GM19372 (cell line): ENCODE measurements around the gene STIL.
"Not testable (repeated sequence)": the region's sequence is repeated elsewhere in the genome, so short reads cannot be mapped to it uniquely, and the experiment has no call there.

Source experiments
- ATAC-seq: cut with Tn5 transposase; IDR thresholded peaks from one replicate; pipeline ENCODE4 v1.9.1; 2021; ENCODE audit warnings: mild to moderate bottlenecking, low read depth, moderate library complexity; ENCODE audit not compliant: unreplicated experiment

Gene STIL

DNA sequence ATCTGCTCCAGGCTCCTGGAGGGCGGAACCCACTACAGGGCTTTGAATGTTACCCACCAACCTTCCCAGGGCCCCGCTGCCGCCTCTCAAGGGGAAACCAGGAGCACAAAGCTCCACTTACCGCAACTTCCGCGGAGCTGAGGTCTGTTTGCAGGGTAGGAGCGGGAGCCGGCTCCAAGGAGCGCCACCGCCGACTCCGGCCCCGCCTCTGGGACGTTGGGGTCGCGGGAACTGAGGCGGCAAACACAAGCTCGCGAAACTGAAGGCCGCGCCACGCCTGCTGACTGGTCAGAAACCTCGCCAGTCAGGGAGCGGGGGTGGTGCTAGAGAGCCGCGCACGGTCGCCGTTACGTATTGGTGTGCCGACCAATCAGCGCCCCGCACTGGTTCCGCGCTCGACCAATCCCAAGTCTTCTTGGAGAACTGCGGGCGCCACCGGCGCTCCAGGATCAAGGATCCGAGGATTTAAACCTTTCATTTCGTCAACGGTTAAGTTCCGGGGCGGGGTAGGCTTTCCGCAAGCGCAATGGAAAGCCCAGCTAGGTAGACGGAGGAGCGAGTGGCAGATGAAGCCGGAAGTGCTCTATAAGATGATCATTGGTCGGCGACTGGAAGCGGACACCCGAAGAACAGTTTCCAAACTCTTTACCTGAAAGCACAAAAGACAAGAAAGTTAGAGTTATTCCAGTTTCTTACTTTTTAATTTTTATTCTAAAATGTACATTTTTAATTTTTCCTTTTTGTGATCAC is at the start of gene STIL:
STIL (minus strand) TSS at position 233 of the 750 bp plus-strand sequence. CDS start 3,828 bp downstream, outside the sequence.
- ATAC-seq: peak; percentile 97

DNA sequence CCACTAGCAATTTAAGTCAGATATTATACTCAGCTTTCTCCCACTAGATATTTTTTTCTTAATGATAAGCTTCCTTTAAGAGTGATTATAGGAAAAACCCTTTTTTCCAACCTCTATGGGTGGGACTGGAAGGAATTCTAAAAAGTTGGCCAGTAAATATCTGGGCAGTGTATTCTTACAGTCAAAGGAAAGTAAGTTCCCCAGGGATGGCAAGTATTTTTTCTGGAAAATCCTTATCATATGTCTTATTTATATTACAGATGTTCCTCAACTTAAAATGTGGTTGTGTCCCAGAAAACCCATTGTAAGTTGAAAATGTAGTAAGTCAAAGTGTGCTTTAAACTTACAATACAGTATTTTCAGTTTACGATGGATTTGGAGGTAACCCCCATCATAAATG is 48.9 kb upstream of the STIL start:
- no peak for ATAC-seq

DNA sequence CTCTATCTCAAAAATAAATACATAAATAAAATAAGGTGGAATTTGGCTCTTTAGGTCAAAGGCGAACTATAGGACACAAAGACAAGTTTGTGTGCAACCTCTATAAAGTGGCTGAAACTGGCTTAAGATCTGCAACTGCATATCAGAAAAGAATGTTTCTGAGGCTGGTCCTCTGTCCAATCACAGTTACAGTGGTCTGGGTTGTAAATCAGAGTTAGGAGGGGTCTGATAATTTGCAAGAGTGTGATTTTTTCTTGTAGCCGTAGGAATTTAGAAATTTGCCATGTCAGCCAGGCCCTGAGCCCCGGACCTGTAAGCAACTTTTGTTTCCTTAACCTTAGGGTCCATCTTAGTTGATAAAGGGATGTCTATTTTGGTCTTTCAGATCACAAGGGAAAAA is 47.4 kb upstream of the STIL start:
- ATAC-seq: no peak

DNA sequence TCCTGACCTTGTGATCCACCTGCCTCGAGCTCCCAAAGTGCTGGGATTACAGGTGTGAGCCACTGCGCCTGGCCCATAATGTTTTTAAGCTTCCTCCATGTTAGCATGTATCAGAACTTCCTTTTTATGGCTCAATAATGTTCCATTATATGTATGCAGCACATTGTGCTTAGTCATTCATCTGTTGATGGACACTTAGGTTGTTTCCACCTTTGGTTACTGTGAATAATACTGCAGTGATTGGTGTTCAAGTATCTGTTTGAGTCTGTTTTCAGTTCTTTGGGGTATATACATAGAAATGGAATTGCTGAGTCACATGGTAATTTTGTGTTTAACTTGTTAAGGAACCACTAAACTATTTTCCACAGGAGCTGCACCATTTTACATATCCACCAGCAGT is 37.4 kb upstream of the STIL start:
- peak; percentile 85 for ATAC-seq

DNA sequence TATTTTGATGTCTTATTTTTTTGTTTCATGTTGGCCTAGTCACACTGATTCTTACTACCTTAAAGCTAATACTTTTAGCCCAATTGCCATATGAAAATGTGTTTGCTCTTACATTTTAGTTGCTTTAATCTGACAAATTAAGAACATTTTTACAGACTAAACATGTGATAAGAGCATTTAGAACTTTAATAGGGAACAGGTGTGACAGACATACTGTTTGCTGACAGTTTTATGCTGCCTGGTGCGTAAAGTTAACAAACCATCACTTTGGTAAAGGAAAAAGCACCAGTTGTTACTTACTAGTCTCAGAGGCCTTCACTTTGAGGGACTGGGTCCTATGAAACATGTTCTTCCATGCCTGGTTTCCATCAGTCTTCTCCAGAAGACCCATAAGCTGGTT is 34.3 kb upstream of the STIL start:
- ATAC-seq: no peak

DNA sequence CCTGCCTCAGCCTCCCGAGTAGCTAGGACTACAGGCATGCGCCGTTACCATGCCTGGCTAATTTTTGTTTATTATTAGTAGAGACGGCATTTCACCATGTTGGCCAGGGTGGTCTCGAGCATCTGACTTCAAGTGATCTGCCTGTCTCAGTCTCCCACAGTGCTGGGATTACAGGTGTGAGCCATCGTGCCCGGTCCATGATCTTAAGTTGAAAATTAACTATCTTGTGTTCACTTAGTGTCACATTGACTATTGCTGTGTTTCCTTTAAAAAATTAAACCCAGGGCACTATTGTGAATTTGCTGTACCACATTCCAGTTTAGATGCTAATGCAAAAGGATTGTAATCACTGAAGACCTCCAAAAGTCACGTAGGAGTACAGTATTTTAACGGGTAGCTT is 33.8 kb upstream of the STIL start:
- no peak for ATAC-seq

DNA sequence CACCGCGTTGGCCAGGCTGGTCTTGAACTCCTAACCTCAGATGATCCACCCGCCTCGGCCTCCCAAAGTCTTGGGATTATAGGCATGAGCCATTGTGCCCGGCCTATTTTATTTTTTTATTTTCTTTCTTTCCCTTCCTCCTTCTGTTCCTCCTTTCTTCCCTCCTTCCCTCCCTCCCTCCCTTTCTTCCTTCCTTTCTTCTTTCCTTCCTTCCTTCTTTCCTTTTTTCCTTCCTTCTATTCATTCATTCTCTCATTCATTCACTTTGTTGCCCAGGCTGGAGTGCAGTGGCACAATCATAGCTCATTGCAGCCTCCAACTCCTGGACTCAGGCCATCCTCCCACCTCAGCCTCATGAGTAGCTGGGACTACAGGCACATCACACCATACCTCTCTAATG is 33.0 kb upstream of the STIL start:
- not testable (repeated sequence) for ATAC-seq

DNA sequence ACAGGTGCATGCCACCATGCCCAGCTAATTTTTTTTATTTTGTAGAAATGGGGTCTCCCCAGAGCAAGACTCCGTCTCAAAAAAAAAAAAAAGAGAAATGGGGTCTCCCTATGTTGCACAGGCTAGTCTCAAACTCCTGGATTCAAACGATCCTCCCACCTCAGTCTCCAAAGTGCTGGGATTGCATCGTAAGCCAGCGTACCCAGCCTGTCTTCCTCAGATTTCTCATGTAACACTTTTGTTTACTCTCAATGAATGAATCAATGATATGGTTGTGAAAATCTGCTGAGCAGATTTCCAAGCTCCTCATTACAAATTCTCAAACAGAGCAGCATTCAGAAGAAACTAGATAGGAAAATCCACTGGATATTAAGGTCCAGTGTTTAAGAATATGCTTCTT is 26.3 kb upstream of the STIL start:
- ATAC-seq: no peak

DNA sequence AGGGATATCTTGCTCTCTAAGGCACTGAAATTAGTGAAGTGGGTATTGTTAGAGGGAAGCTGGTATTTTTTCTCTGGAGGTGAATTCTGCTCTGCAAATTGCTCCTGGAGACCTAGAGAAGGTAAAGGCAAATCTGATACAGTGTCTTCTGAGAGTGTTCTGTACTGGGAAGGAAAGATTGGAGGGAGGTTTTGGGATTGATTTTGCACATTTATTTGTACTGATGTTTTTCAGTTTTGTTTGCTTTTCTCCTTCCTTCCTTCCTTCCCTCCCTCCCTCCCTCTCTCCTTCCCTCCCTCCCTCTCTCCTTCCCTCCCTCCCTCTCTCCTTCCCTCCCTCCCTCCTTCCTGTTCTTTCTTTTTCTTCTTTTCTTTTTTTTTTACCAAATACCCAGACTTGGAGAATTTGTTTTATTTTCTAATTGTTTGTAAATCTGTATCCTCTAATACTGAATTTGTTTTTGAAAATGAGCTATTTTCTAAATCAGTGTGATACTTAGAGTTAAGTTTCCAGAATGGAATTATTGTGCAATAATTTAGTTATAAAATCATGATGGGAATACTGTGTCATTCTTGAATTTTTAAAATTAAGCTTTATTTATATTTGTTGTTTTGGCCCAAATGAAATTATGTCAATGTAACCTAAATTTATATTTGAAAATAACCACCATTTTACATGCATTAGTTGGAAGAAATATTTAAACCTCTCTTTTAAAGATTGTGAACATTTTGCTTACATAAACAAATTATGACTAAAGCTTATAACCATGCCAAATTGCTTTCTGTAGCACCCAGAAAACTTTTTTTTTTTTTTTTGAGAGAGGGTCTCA is 24.5 kb upstream of the STIL start:
- ATAC-seq: no peak

DNA sequence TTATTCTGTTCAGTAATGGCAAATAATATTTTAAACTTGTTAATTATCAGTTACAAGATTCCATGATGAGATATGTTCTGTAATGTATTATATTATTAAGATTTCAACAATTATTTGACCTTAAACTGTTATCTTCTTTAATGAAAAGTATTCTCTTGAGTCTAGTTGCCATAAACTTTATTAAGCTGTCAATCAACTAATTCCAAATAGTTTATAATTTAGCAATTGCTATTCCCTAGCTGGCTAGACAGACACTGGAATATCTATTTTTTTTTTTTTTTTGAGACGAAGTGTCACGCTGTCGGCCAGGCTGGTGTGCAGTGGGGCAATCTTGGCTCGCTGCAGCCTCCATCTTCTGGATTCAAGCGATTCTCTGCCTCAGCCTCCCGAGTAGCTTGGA is 23.4 kb upstream of the STIL start:
- ATAC-seq: no peak

DNA sequence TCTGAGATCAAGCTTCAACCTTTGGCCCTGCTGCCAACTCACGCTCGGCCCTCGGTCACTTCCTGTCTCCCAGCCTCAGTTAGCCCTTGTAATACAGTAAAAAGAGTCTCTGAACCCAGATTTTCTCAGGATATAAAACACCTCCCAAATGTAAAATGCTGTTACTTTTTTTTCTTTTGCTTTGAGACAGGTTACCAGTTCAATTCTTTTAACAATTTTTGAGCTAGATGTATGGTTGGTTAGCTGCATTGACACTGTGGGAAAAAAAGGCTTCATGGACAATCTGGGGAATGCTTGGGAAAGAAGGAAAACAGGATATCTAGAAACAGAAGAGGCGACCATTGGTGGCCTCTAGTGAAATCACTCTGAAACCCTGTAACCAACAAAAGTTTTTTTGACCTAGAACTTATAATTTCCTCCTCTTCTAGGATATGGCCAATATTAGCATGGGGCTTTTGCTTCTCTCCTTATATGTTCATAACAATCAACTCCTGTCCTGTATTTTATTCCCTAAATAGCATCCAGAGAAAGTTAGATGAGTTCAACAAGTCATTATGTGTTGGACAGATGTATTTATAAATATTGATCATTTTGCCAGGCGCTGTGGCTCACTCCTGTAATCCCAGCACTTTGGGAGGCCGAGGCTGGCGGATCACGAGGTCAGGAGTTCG is 21.0 kb upstream of the STIL start:
- no peak for ATAC-seq

DNA sequence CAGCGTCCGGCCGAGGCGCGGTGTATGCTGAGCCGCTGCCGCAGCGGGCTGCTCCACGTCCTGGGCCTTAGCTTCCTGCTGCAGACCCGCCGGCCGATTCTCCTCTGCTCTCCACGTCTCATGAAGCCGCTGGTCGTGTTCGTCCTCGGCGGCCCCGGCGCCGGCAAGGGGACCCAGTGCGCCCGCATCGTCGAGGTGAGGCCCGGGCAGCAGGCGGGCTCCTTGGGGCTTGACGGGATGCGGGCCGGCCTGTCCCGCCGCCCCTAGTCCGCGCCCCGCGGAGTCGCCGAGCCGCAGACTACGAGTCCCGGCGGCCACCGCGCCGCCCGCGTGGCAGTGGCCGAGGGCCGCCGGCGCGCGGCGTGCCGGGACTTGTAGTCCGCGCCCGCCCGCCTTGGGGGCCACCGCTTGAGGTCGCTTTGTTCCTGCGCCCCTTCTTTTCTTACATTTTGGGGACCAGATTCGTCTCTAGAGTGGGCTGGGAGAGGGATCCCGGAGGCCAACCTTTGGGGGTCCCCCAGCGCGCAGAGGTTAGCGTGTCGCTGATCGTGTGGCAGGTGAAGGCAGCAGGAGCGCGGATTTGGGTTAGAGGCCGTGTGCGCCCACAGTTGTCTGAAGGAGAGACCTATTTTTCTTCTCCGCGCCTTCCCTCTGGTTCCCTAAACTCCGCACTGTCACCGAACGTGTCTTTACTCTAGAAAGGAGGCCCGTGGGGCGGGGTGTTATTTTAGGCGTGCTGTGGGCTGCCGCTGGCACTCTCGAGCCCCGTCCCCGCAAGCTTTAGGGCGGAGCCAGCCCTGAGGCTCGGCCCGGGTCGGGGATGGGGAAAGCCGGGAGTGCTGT is 20.2 kb upstream of the STIL start:
- ATAC-seq: peak; percentile 77

DNA sequence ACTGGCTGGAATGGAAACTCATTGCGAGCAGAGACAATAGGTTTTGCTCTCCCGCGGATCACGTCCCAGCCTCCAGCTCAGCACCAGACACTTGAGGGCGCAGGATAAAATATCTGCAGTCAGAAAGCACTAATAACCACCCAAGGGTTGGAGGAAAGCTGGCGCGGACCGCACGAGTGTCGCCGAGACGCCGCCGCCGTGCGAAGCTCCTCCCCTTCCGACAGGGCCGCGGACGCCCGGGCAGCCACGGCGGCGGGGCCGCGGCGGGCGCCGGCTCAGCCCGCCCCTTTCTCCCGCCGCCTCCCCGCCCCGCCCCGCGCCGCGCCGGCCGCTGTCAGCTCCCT is 19.6 kb upstream of the STIL start, which contains the start of gene CMPK1:
CMPK1 (plus strand) TSS at position 213 of the 344 bp plus-strand sequence. CDS start 156 bp downstream, outside the sequence.
- peak; percentile 75 for ATAC-seq

DNA sequence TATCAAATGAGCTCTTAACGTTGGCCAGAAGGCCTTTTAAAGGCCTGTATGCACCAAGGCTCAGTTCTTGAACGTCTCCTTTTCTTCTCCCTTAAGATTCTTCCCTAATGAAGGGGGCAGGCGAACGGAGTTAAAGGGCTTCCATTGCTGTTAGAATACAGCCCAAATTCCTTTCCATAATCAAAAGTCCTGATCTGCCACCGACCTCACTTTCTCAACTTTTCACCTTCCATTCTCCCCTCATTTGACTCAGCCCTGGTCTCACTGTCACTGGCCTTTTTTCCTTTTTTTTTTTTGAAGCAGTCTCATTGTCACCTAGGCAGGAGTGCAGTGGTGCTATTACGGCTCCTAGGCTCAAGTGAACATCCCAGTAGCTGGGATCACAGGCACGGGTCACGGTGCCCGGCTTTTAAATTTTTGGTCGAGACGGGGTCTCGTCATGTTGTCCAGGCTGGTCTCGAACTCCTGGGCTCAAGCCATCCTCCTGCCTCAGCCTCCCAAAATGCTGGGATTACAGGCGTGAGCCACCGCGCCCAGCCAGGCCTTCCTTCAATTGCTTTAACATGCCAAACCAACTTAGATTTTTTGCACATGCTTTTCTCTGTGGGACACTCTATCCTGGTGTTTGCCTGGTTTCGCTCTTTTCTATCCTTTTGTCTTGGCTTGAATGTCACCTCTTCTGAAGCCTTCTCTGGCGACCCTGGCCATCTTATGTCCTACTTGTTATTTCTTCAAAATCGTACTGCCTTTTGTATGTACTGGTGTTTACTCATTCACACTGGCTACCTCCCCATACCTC is 19.0 kb upstream of the STIL start:
- ATAC-seq: no peak

DNA sequence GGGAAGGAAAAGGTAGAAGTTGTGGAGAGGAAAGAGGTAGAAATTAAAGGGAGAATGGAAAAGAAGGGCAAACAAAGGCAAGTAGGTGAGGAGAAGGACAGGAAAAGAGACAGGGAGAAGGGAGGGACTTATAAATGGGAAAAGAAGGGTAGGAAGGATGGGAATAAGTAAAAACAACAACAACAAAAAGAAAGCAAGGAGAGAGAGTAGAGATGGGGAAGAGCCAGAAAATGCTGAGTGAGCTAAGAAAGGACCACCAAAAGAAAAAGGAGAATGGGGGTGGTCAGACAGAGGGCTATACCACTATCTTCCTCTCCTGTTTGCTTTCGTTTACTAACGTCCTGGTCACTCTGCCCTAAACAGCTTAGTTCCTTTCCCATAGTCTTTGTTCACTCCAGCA is 17.9 kb upstream of the STIL start:
- no peak for ATAC-seq

DNA sequence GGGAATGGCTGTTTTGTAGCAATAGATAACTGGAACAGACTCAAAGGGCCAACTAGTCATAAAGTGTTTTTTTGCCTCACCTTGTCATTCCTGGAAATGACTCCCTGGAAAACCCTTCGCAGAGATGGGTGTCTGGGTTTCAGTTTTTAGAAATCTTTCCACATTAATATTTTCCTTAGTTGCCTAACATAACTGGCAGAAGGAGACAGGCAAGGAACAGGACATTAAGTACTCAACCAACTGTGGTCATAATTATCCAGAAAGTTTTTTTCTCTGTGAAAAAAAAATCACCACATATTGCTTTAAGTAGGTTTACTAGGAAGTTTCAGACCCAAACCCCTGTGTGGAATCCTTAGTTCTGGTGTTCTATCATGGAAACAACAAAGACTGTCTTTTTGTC is 16.3 kb upstream of the STIL start:
- ATAC-seq: no peak

DNA sequence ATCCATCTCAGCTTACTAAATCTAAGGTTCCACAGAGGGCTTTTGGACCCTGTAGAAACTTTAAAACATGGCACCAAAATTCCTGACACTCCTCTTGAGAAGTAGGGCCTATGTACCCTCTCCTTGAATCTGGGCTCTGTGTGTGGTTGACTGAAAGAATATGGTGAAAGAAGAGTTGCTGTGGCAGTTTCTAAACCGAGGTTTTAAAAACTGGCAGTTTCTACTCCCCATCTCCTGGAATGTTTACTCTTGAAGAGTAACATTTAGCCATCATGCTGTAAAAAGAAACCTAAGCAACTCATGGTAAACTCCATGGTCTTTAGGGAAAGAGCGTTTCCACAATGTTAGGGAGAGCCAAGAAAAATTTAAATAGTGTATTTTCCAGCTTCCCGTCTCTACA is 15.0 kb upstream of the STIL start:
- ATAC-seq: no peak

DNA sequence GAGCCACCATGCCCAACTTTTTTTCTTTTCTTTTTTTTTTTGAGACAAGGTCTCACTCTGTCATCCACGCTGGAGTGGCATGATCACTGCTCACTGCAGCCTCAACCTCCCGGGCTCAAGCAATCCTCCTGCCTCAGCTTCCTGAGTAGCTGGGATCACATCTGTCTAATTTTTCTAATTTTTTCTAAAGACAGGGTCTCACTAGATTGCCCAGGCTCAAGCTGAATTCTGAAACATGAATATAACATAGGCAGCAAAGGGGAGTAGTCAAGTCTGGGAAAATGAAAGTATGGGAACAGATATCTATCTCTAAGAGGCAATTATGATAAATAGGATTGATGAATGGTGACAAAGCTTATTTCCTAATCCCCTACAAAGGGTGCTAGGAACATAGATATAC is 12.3 kb upstream of the STIL start:
- no peak for ATAC-seq

DNA sequence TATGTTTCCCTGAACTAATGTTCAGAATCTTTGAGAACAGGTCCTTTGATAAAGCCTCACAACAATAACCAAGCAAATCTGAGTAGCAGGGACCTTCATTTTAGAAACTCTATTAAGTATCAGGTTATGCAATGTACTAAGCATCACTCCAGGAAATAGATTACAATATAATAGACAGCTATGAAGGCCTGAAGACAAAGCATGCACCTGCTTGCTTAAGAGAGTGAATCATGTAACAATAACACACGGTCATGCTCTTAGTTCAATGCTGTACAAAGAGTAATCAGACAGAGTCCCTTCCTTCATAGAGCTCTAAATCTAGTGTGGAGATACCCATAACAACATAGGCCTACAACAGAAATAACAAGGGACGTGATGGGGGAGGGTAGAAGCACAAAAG is 11.6 kb upstream of the STIL start:
- no peak for ATAC-seq

DNA sequence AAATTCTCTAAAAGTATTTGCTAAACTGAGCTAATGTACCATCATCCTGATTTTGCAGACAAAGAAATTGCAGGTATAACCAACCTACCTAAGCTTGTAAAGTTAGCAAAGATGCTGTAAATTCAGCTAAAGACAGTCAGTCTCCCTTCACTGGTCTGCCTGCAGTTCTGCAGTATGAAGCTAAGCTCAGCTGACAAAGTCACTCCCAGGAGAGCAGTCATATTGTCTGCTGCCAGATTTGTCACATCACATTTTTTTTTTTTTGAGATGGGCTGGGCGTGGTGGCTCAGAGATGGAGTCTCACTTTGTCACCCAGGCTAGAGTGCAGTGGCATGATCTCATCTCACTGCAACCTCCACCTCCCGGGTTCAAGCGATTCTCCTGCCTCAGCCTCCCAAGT is 10.7 kb upstream of the STIL start:
- ATAC-seq: no peak
